H9 (cell line): Measurements from ENCODE around the gene ACOT7. TPM values are rescaled to one million over a fixed set of nuclear protein-coding genes. Genes with fewer than 3 reads are reported as not detected.

Source experiments
- DNase-seq: peaks from one replicate; pipeline ENCODE4 v3.0.0-alpha.2; 2017
- H2AFZ ChIP-seq: one replicate; pipeline ENCODE4 v1.6.1; 2013; ENCODE audit warnings: mild to moderate bottlenecking, low read length, control low read depth, moderate library complexity
- H2AK5ac ChIP-seq: 2 replicates; pipeline ENCODE4 v1.6.1; 2013; ENCODE audit warnings: low read length, control low read depth, mixed read lengths; ENCODE audit not compliant: insufficient read length
- H2BK120ac ChIP-seq: one replicate; pipeline ENCODE4 v1.6.1; 2013; ENCODE audit warnings: low read depth, mild to moderate bottlenecking, low read length, control low read depth, inconsistent platforms; ENCODE audit not compliant: poor library complexity, severe bottlenecking
- H2BK12ac ChIP-seq: 2 replicates; pipeline ENCODE4 v1.6.1; 2013; ENCODE audit warnings: low read length, control low read depth, mixed read lengths, low read depth; ENCODE audit not compliant: insufficient read length
- H2BK15ac ChIP-seq: 2 replicates; pipeline ENCODE4 v1.6.1; 2013; ENCODE audit warnings: low read depth, low read length, control low read depth
- H2BK20ac ChIP-seq: one replicate; pipeline ENCODE4 v1.6.1; 2013; ENCODE audit warnings: low read depth, mild to moderate bottlenecking, low read length, control low read depth, inconsistent platforms; ENCODE audit not compliant: poor library complexity, severe bottlenecking
- H2BK5ac ChIP-seq: 2 replicates; pipeline ENCODE4 v1.6.1; 2013; ENCODE audit warnings: low read length, control low read depth, mixed read lengths; ENCODE audit not compliant: insufficient read length
- H3K14ac ChIP-seq: 2 replicates; pipeline ENCODE4 v1.6.1; 2013; ENCODE audit warnings: low read length, control low read depth; ENCODE audit not compliant: insufficient read depth
- H3K18ac ChIP-seq: 2 replicates; pipeline ENCODE4 v1.6.1; 2013; ENCODE audit warnings: low read depth, mild to moderate bottlenecking, mixed read lengths, low read length, control low read depth; ENCODE audit not compliant: insufficient read length
- H3K23ac ChIP-seq: 2 replicates; pipeline ENCODE4 v1.6.1; 2013; ENCODE audit warnings: low read length, control low read depth, mixed read lengths, low read depth; ENCODE audit not compliant: insufficient read length
- H3K23me2 ChIP-seq: 2 replicates; pipeline ENCODE4 v1.6.1; 2013; ENCODE audit warnings: low read depth, mild to moderate bottlenecking, mixed read lengths, low read length, control low read depth; ENCODE audit not compliant: insufficient read length, poor library complexity, severe bottlenecking
- H3K27ac ChIP-seq: 2 replicates; pipeline ENCODE4 v1.5.1; 2013; ENCODE audit warnings: low read length, control low read depth, mixed read lengths, low read depth; ENCODE audit not compliant: insufficient read length
- H3K27me3 ChIP-seq: 2 replicates; pipeline ENCODE4 v1.6.1; 2013; ENCODE audit warnings: low read length, control low read depth, inconsistent platforms; ENCODE audit not compliant: insufficient read depth
- H3K4ac ChIP-seq: 2 replicates; pipeline ENCODE4 v1.6.1; 2013; ENCODE audit warnings: low read depth, mild to moderate bottlenecking, control low read depth, inconsistent platforms, low read length, moderate library complexity
- H3K4me1 ChIP-seq: 2 replicates; pipeline ENCODE4 v1.6.1; 2013; ENCODE audit warnings: low read length, control low read depth, inconsistent platforms; ENCODE audit not compliant: insufficient read depth
- H3K4me2 ChIP-seq: 2 replicates; pipeline ENCODE4 v1.6.1; 2013; ENCODE audit warnings: low read length, control low read depth, mixed read lengths; ENCODE audit not compliant: insufficient read length, insufficient read depth
- H3K56ac ChIP-seq: 2 replicates; pipeline ENCODE4 v1.6.1; 2013; ENCODE audit warnings: low read depth, mild to moderate bottlenecking, mixed read lengths, low read length, control low read depth; ENCODE audit not compliant: insufficient read length
- H3K79me1 ChIP-seq: 2 replicates; pipeline ENCODE4 v1.6.1; 2013; ENCODE audit warnings: low read depth, mild to moderate bottlenecking, moderate library complexity, low read length, control low read depth, inconsistent platforms; ENCODE audit not compliant: insufficient read depth, poor library complexity, severe bottlenecking
- H3K79me2 ChIP-seq: 2 replicates; pipeline ENCODE4 v1.6.1; 2013; ENCODE audit warnings: low read length, control low read depth, inconsistent platforms; ENCODE audit not compliant: insufficient read depth
- H3K9ac ChIP-seq: 2 replicates; pipeline ENCODE4 v1.6.1; 2013; ENCODE audit warnings: low read length, control low read depth, mixed read lengths; ENCODE audit not compliant: insufficient read length; ENCODE audit errors: extremely low read depth
- H3K9me3 ChIP-seq: one replicate; pipeline ENCODE4 v1.6.1; 2013; ENCODE audit warnings: low read depth, low read length, inconsistent platforms; ENCODE audit not compliant: control insufficient read depth
- H3T11ph ChIP-seq: one replicate; pipeline ENCODE4 v1.6.1; 2013; ENCODE audit warnings: mild to moderate bottlenecking, low read length, control low read depth, inconsistent platforms
- H4K20me1 ChIP-seq: one replicate; pipeline ENCODE4 v1.6.1; 2013; ENCODE audit not compliant: control insufficient read depth, insufficient read length, insufficient read depth
- H4K5ac ChIP-seq: 2 replicates; pipeline ENCODE4 v1.6.1; 2013; ENCODE audit warnings: low read depth, mild to moderate bottlenecking, mixed read lengths, low read length, control low read depth; ENCODE audit not compliant: insufficient read length
- H4K8ac ChIP-seq: replicated peaks from 2 replicates; pipeline ENCODE4 v1.6.1; 2013; ENCODE audit warnings: low read length, control low read depth, mixed read lengths, low read depth; ENCODE audit not compliant: insufficient read length
- H4K91ac ChIP-seq: 2 replicates; pipeline ENCODE4 v1.6.1; 2013; ENCODE audit warnings: low read depth, mild to moderate bottlenecking, moderate library complexity, mixed read lengths, low read length, control low read depth; ENCODE audit not compliant: insufficient read length
- H3K27ac Mint-ChIP-seq, 3 experiments: 2 replicates in 2 of 3; 3 replicates in 1 of 3; pipeline ENCODE4 v1.8.0; 2020 to 2021; ENCODE audit warnings: mixed read lengths in 3 of 3, mild to moderate bottlenecking in 1 of 3, moderate library complexity in 1 of 3
- H3K27me3 Mint-ChIP-seq: 2 replicates; pipeline ENCODE4 v1.8.0; 2021; ENCODE audit warnings: low read depth, mild to moderate bottlenecking, moderate library complexity, mixed read lengths
- H3K36me3 Mint-ChIP-seq, 3 experiments: 2 replicates in 2 of 3; 3 replicates in 1 of 3; pipeline ENCODE4 v1.8.0; 2020 to 2021; ENCODE audit warnings: low read depth in 3 of 3, mixed read lengths in 3 of 3; ENCODE audit not compliant: insufficient read depth in 1 of 3
- H3K4me1 Mint-ChIP-seq, 2 experiments: 2 replicates each; pipeline ENCODE4 v1.8.0; 2020; ENCODE audit warnings: mixed read lengths in 2 of 2
- H3K4me3 Mint-ChIP-seq, 2 experiments: 2 replicates in 1 of 2; 3 replicates in 1 of 2; pipeline ENCODE4 v1.8.0; 2020 to 2021; ENCODE audit warnings: mild to moderate bottlenecking in 2 of 2, mixed read lengths in 2 of 2, moderate library complexity in 1 of 2
- H3K9me3 Mint-ChIP-seq, 2 experiments: 2 replicates in 1 of 2; 3 replicates in 1 of 2; pipeline ENCODE4 v1.8.0; 2020; ENCODE audit warnings: mild to moderate bottlenecking in 2 of 2, mixed read lengths in 2 of 2, moderate library complexity in 1 of 2
- WGBS: extraction: QIAGEN DNeasy Blood & Tissue Kit; methylation state at CpG from one replicate; pipeline ENCODE4 v1.1.7; 2013; ENCODE audit warnings: missing lambda C conversion rate, low lambda C conversion rate, mixed read lengths; ENCODE audit not compliant: insufficient read length; ENCODE audit errors: extremely low coverage; 5-methylcytosine and 5-hydroxymethylcytosine counted together
- total RNA-seq: library from RNA; stranded (reverse); gene quantifications from 2 replicates; pipeline ENCODE4 v1.2.1, GENCODE V29; 2021
- TF ChIP-seq, protein P1 (sequence below): fragments of 200-600 bp; sonication (generic); conservative IDR thresholded peaks from 3 replicates; pipeline ENCODE4 v1.8.0; 2021; ENCODE audit warnings: antibody characterized with exemption, mild to moderate bottlenecking

The ACOT7 gene
- total RNA-seq, 1 experiment from 2014 or later: 87.4 TPM

DNA sequence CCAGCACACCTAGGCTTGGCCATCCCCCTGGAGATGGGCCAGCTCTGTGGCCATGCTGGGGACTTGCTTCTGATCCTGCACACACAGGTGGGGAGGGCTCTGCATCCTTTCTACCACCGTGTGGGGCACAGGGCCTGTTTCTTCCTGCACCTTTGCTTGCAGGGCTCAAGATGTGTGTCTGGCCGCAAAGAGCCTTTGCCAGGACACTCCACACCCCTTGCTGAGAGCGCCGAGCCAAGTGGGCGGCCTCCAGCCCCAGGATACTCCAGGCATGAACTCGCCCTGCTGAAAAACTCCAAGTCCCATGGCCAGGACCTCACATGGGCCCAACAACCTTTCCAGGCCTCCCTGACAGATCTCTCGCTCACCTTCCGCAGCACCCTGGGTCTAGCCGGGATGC lies 121.1 kb downstream of the ACOT7 start:
- H4K8ac ChIP-seq: no peak overlapping the region
- H3K4me2 ChIP-seq: no peak overlapping the region
- no peak for DNase-seq
- H3K9me3 ChIP-seq: no peaks in the 10 kb centered on the region
- no peak overlapping the region for H3K27ac ChIP-seq
- H2BK15ac ChIP-seq: no peak overlapping the region
- H3K79me2 ChIP-seq: no peaks in the 10 kb centered on the region
- no peak overlapping the region for H2BK12ac ChIP-seq
- H3K4me3 Mint-ChIP-seq: no peak overlapping the region
- H3K27me3 Mint-ChIP-seq: no peaks in the 10 kb centered on the region; the same call in 1 of the 2 replicates
- H3K4me1 Mint-ChIP-seq: peaks cover 24 to 40% of the 10 kb centered on the region in 2 experiments
- H2BK20ac ChIP-seq: no peak overlapping the region
- TF ChIP-seq, protein P1, sequence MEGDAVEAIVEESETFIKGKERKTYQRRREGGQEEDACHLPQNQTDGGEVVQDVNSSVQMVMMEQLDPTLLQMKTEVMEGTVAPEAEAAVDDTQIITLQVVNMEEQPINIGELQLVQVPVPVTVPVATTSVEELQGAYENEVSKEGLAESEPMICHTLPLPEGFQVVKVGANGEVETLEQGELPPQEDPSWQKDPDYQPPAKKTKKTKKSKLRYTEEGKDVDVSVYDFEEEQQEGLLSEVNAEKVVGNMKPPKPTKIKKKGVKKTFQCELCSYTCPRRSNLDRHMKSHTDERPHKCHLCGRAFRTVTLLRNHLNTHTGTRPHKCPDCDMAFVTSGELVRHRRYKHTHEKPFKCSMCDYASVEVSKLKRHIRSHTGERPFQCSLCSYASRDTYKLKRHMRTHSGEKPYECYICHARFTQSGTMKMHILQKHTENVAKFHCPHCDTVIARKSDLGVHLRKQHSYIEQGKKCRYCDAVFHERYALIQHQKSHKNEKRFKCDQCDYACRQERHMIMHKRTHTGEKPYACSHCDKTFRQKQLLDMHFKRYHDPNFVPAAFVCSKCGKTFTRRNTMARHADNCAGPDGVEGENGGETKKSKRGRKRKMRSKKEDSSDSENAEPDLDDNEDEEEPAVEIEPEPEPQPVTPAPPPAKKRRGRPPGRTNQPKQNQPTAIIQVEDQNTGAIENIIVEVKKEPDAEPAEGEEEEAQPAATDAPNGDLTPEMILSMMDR: no peak
- no peak overlapping the region for H2BK120ac ChIP-seq
- H4K5ac ChIP-seq: no peak overlapping the region
- 0 out of 2 replicates have a peak, but pooled peaks cover 4% of the 10 kb centered on the region for H3K4me1 ChIP-seq
- no peak overlapping the region for H3K14ac ChIP-seq
- H3K18ac ChIP-seq: no peak overlapping the region
- H3K23me2 ChIP-seq: no peaks in the 10 kb centered on the region
- WGBS: no CpG with 5 or more reads among the region's 9 CpGs
- H2AK5ac ChIP-seq: no peak overlapping the region
- no peak overlapping the region for H3K9ac ChIP-seq
- H4K91ac ChIP-seq: no peak overlapping the region
- H3K9me3 Mint-ChIP-seq: no peaks in the 10 kb centered on the region
- H3K36me3 Mint-ChIP-seq: peaks cover 0 to 2% (median 2%) of the 10 kb centered on the region in 3 experiments; a peak in 3 of 7 replicates
- no peak overlapping the region for H2AFZ ChIP-seq
- no peaks in the 10 kb centered on the region for H3K79me1 ChIP-seq
- no peak overlapping the region for H3K23ac ChIP-seq
- H2BK5ac ChIP-seq: no peak overlapping the region
- no peak overlapping the region for H3K56ac ChIP-seq
- H3K27ac Mint-ChIP-seq: no peak overlapping the region; a peak in 1 of 7 replicates
- H3T11ph ChIP-seq: no peak overlapping the region
- no peaks in the 10 kb centered on the region for H4K20me1 ChIP-seq
- H3K27me3 ChIP-seq: no peaks in the 10 kb centered on the region
- no peak overlapping the region for H3K4ac ChIP-seq
